Body of pancreas (tissue), 4 donors: ENCODE measurements around the gene GAPVD1.

ENCODE experiments used
- POLR2A ChIP-seq, 3 donors: fragments of 450-650 bp; IDR thresholded peaks; one replicate each; pipeline ENCODE4 v1.6.1; 2016; ENCODE audit warnings: antibody characterized with exemption in 3 of 3, mild to moderate bottlenecking in 2 of 3
- TF ChIP-seq, protein P1 (sequence below), 7 experiments: fragments of 450-650 bp in 4 of 7; fragments of 200-600 bp in 3 of 7; sonication (generic) in 3 of 7; IDR thresholded peaks; one replicate each; pipeline ENCODE4 v1.5.1; 2016 to 2019; ENCODE audit warnings: antibody characterized with exemption in 7 of 7

DNA sequence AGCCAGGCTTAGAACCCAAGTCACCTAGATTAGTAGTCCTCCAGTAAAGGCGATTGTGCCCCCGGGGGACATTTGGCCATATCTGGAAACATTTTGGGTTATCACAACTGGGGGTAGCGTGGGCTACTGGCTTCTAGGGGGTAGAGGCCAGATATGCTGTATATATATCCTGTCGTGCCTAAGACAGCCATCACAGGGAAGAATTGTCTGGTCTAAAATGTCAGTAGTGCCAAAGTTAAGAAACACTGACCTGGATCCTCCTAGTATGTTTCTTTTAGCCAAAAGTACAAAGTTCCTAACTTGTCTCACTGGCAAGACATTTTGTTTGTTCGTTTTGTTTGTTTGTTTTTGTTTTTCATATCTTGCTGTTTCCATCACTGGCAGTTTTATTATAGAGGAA lies 47.4 kb upstream of the GAPVD1 start:
- TF ChIP-seq, protein P1, sequence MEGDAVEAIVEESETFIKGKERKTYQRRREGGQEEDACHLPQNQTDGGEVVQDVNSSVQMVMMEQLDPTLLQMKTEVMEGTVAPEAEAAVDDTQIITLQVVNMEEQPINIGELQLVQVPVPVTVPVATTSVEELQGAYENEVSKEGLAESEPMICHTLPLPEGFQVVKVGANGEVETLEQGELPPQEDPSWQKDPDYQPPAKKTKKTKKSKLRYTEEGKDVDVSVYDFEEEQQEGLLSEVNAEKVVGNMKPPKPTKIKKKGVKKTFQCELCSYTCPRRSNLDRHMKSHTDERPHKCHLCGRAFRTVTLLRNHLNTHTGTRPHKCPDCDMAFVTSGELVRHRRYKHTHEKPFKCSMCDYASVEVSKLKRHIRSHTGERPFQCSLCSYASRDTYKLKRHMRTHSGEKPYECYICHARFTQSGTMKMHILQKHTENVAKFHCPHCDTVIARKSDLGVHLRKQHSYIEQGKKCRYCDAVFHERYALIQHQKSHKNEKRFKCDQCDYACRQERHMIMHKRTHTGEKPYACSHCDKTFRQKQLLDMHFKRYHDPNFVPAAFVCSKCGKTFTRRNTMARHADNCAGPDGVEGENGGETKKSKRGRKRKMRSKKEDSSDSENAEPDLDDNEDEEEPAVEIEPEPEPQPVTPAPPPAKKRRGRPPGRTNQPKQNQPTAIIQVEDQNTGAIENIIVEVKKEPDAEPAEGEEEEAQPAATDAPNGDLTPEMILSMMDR (IDR thresholded peaks at IDR 0.05), result no peak
- no peak for TF ChIP-seq POLR2A (IDR thresholded peaks at IDR 0.05)
